CD4-positive, alpha-beta T cell treated with Interleukin-21 for 1 hour (primary cell): ENCODE measurements around the gene AFDN.

ENCODE experiments used
- DNase-seq: peaks from one replicate; pipeline ENCODE4 v3.0.0-alpha.2; 2020

The AFDN gene

DNA sequence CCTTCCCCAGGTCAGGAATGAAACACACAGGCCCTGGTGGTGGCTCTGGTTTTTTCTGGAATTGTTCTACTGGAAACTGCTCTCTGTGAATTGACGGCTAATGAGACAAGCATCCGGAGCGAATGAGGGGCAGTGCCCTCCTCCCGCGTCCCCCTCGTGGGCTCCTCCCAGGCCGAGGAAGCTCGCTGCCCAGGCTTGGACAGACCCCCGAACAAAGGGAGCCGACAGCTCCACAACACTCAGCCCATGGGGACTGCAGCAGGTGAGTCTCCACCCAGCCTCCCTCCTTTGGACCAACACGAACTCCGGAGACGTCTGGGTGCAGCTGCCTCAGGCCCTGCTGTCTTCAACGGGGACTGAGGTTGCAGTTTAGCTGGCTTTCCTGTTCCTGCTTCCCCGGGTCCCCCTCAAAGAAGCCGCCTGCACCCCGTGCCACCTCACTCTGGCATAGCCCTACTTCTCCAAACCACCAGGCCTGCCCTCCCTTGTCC is 31.3 kb upstream of the AFDN start:
- DNase-seq, result no peak

DNA sequence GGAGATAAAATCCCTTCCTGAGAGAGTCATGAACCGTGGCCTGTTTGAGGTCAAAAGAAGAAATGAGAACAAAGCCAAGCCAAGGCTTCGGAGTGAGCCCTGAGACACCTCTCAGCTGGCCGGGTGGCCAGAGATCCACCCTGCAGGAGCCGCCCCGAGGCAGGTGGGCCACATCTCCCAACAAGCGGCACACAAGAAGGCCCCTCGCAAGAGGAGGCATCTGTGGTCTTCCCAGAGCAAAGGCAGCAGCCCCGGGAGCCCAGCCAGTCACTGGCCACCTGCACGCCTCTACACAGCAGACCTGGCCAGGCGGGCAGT is 30.9 kb upstream of the AFDN start:
- no peak for DNase-seq

DNA sequence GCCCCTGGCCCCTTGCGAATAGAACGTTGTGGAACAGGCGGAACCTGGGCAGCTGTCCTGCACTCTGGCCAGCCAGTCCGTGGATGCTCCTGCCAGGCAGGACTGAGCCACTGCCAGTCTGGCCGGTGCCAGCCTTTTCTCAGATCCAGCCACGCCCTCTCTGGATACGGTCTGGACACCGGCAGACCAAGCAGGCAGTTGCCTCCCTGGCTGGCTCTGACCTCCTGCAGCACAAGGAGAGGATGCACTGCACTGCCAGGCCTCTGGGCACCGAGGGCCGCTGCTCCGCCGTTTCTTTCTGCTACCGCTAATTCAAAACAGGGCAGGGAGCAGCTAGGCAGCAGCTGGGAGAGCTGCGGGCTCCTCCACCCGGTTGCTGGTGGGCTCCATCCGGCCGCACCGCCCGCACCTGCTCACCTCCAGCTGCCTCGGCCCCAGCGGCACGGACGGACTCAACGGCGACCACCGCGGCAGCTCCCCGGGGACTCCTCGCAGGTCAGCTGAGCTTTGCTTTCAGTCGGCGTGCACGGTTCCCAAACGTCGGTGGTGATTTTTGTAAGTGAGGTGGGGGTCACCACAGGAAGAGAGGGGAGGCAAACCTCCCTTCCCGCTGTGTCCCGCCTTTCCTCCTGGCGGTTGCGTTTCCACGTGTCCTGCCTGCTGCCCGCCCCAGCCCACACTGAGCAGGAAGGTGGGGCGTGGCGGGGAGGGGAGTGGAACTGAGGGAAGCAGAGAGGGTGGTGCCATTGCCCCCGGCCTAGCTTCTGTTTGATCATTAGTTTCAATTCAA is 30.3 kb upstream of the AFDN start:
- no peak for DNase-seq

DNA sequence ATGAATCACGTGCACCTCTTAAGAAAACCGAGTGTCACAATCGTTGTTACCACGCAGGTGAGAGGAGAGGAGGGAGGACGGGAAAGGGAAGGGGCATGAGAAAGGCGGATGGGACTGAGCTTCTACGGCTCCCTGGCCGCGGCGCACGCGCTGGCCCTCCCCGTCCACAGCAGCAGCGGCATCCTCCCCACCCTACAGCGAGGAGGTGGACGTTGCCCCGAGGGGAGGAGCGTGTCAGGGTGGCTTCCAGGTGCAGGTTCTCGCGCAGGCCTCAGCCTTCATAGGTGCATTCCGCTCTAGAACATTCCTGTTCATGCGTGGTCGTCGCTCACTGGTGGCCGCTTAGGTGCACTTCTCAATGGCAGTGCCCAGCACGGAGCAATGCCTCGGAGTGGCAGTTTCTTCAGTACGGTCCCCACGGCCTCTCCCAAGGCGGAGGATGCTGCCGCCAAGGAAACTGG is 29.7 kb upstream of the AFDN start:
- DNase-seq, result no peak

DNA sequence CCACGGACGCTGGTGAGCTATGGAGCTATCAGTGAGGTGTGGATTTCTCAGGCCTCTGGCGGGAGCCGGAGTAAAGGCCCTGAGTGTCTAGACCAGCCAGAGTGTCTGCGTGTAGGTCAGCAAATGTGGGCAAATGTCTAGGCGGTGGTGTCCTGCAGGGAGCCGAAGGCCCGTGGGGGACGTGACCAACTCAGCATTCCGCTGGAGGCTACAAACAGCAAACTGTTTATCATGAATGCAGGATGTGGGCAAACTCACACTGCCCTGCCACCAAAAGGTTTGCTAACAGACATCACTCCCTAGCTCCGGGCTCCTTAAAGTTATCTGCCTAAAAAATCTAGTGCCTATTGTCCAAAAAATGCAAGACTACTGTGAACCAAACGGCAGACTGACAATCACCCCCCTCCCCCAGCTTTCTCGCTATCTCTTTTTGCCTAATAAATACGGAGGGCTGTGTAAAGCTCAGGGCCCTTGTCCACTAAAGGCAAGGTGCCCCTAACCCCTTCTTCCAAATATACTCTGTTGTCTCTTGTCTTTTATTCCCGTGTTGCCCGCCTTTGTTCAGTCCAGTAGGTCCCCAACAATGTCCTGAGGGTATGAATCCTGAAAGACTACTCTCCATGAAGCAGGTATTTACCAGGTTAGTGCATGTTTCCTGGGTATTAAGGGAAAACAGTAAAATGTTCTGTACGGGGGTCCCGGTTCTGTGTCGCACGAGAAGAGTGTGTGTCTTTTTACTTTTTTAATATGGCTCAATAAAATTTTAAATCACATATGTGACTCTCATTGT is 29.0 kb upstream of the AFDN start:
- DNase-seq, result no peak

DNA sequence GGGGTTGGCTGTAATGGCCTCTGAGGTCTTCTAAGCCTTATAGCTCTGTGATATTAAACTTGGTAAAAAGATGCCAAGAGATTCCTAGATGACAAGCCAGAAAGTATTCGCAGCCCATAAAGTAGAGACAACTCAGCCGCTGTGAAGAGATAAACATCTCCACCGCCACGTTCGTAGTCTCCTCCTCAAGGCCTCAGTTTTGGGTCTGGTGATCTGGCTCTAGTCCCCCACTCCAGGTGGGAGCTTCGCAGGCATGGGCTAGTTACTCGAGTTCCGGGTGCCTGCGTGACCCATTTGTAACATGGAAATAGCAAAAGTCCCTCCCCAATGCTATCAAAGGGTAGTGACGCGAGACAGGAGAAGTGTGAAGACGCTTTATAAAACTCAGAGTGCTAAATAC is 28.3 kb upstream of the AFDN start:
- no peak for DNase-seq

DNA sequence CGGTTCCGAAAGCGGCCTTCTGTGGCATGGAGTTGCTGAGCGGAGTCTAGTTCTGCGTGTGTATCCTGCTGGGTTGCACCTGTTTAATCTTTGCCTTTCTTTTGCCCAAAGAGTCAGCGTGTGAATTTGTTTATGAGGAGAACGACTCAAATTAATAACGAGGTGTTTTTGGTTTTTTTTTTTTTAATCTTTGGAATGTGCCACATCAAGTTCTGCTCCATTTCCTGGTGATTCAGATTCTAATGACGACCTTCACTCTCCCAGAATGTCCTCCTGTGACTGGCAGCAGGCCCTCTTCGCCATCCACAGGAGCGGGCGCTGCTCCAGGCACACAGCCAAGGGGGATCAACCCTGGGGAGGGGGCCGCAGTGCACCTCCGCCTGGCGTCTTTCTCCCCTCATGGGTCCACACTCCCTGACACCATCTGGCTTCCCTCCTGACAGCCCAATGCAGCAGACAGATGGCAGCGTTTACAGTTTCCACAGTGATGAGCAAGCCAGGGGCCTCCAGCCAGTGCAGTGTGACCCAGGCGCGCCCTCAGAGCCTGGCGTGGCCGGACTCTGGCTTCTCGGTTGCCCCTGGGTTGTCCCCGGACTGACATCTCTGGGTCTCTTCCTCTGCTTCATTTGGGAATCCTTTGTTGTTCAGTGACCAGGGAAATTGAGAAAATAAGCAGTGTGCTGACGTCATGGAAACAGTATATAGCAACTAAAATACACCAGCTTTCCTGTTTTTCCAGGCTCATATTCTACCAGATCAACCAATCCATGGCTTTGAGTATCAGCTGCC is 27.5 kb upstream of the AFDN start:
- no peak for DNase-seq

DNA sequence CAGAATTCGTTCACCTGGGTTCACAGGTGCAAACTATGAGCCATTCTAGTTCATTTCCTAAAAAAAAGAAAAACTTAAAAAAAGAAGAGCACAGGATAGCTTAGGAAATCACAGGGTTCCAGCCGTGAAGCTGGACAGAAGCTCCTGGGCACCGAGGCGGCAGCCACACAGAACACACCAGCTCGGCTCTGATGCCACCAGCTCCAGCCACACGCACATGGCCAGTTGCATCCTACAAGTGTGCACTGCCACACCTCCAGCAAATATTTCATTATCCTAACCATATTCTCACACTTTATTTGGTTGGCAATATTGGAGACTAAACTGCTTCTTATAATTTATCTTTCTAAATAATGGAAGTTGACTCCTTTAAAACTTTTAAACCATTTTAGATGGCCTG is 26.2 kb upstream of the AFDN start:
- no peak for DNase-seq

DNA sequence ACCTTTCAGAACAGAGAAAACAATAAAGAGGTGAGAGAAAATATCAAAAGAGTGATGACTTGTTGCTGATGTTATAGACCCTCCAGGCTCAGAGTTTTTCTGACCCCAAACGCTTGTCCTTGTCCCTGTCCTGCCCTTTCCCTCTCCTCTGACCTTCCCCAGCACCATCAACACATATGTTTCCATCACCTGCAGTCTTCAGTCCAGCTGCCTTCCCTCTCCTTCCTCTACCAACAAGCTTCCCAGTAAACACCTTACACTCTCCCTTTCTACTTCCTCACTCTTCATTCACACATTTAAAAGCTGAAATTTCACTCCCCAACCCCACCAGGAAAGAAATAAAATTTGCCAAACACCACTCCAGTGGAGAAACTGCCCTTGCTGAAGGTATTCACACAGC is 25.4 kb upstream of the AFDN start:
- DNase-seq, result no peak

DNA sequence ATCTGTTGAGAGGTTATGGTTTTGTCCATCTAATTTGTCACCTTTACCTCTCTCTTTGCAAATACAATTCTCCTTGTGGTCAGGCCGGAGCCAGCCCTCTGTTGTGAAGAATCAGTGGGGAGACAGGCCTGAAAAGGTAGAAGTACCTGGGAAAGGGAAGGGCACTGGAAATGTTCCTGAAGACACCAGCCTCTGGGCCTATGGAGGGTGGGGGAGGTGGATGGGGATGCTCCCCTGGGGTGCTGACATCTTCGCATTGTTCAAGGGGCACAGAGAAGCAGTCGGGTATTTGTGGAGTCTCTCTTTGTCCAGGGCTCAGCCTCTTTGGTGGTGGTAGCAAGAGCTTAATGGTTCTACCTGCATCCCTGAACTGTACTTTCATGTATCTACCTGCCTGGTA is 24.4 kb upstream of the AFDN start:
- DNase-seq, result no peak

DNA sequence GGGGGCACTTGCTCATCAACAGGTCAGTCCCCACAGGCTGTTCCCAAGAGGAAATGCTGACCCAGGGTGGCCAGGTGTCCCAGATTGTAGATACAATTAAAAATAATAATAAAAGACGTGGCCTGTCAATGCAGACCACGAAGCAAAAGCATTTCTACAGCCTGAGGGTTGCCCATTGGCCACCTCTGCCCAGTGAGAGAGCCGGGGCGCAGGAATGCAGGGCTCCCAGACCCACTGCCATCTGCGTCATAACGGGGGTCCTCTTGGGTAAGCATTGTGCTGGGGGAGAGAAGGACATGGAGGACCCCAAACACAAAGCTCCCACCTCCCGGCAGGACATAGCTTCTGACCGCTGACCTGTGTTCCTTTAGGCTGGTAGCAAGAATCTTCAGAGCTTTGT is 22.9 kb upstream of the AFDN start:
- DNase-seq, result no peak

DNA sequence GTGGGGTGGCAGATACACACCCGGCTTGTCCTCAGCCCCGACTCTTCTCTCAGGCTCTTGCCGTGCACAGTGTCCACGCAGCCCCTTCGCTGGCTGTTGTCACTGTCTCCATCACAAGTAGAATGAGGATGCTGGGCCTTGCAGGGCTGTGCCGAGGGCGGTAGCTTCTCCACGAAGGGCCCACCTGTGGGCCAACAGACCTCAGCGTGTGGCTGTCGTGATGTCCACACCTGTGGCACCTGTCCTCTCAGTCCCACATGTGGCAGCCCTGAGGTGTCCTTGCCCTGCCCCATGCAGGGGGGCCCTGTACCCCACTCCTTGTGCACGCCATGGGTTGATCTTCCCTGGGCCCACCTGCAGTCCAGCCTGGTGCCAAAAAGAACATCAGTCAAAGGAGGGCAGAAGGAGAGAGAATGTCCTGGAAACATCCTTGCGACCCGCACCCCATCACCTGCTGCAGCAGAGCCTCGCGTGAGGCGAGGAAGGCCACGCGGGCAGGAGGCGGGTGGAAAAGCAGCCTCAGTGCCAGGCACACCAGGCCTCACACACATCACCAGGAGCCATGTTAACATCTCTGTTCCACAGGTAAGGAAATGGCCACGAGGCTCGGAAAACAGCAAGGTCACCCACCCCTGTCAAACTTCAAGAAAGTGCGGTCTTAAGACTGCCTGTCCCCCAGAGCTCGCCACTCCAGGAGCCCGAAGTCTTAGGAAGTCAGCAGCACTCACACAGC is 22.3 kb upstream of the AFDN start:
- no peak for DNase-seq

DNA sequence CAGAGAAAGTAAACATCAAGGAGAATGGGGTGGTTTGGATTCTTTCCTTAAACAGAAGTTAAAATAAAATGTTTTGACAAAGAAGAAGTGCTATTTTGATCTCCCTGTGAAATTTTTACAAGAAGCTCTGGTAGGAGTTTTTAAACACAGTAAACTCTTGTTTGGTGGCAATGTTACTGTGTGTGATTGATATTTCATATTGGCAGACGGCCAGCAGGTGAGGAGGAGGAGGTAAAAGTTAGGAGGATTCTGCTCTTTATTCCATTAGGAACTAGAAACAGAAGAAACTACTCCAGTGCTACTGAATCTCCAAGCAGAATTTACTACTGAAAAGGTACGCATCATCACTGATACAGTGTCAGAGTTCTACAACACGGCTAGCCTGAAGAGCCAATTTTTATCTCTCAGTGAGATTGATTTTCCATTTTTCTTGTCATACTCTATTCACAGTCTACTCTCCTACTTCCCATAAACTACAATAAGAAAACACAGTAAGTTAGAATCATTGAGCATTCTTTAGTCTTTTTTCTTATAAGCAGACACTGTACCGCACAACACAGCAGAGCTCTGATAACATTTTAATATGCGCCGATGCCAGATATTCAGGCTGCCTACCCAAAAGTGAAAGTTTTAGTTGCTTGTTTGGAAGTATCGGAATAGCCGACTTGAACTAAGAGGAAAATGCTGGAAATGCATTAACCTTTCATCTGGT is 21.2 kb upstream of the AFDN start:
- DNase-seq, result no peak

DNA sequence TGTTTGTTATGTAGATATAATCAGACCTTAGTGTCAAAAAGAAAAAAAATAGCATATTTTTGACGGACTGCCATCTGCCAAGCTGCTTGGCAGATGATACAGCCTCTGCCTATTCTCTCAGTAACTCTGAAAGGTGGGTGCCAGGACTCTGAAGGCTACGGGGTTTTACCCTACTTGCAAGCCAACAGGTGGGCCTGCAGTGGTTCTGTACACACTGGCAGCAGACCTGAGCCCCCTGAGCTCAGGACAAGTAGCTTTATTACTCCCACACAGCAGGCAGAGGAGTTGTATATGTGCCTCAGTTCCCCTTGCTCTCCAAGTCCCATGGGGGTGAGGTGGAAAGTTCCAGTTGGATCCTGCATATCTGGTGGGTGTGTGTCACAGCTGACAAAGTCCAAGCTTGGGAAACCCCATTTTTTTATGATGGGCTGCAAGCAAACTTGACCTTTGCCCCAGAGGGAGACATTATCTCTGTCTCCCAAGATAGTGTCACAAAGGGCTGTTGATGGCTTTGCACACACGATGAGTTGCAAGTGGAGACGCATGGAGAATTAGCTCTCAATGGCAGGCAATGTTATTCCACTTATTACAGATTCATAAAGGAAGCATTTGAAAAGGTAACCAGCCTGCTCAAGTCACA is 20.5 kb upstream of the AFDN start:
- DNase-seq, result no peak

DNA sequence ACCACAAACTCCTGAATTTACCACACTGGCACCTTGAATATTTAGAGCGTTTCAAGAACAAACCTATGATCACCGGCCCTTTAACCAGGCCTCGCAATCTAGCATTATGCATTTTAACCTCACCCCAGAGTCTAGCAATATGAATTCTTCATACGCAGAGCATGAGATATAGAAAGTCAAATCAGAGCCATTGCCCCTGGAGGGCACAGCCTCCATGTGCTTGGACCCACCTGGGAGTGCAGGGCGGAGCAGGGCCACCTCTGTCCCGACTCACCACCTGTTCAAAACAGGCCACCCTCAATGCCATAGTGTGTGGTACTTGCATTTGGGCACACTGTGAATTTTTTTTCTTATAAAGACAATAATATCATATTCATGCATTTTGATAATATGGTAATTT is 19.5 kb upstream of the AFDN start:
- no peak for DNase-seq

DNA sequence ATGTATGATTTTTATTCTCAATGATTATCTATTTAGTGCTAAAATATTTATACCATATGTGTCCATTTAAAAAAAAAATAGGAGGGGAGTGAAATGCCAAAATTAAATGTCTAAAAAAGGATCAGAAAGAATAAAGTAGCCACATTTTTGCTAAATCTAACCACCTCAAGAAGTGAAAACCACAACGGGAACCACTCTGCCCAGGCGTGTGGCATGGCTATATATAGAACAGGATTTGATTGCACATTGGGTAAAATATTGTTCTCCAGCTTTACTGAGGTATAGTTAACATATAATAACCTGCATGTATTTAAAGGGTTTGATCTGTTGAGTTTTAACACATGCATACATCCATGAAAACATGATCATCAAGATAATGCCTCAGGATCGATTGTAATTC is 19.0 kb upstream of the AFDN start:
- DNase-seq, result no peak

DNA sequence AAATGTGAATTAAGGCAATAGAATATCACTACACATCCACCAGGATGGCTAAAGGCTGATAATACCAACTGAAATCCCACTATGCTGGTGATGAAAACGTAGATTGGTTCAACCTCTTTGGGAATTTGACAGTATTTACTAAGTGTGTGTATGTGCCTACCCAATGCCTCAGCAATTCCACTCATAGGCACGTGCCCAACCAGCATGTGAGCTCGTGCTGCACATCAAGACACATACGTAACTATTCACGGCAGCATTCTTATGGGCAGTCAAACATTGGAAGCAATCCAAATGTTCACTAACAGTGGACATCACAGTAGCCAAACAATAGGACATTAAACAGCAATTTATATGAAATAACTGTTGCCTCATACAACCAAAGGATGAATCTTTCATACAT is 15.7 kb upstream of the AFDN start:
- no peak for DNase-seq

DNA sequence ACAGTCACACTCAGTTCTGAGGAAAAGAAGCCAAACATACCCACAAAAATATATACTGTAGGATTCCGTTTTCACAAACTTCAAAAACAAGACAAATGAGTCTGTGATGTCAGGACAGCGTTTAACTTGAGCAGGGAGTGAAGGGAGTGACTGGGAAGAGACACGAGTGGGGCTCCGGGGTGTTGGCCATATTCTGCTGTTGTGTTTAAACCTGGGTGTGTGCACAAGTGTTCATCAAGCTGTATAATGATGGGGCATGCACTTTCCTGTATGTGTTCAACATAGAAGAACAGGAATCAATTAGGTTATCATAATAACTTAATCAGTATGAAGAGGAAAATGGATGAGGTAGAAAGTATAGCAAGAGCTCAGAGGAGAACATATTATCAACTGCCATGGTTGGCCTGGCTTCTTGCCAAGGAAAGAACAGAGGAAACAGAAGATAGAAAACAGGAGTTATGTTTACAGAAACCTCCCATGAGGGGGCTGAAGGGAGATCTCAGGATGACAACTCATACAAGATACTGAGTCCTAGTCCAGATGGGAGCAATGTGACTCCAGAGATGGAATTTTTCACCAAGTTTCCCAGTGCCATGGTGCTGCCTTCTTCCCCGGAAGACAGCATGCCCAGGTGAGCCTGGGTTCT is 15.1 kb upstream of the AFDN start:
- no peak for DNase-seq

DNA sequence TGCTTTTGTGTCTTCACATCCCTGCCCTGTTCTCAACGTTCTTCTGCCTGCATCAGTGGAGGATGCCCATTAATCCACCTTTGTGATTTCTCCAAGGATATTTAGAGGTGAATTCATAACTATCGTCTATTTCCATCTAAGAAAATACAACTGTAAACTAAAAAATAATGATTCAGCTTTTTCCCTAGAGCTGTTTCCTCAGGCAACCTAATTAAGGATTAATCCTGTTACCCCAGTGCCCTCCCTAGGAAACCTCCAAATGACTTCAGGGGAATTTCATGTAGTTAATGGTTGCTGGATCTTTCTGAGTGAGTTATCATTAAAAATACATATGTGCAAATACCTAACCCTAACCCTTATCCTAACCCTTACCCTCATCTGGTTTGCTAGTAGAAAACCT is 14.6 kb upstream of the AFDN start:
- DNase-seq, result no peak

DNA sequence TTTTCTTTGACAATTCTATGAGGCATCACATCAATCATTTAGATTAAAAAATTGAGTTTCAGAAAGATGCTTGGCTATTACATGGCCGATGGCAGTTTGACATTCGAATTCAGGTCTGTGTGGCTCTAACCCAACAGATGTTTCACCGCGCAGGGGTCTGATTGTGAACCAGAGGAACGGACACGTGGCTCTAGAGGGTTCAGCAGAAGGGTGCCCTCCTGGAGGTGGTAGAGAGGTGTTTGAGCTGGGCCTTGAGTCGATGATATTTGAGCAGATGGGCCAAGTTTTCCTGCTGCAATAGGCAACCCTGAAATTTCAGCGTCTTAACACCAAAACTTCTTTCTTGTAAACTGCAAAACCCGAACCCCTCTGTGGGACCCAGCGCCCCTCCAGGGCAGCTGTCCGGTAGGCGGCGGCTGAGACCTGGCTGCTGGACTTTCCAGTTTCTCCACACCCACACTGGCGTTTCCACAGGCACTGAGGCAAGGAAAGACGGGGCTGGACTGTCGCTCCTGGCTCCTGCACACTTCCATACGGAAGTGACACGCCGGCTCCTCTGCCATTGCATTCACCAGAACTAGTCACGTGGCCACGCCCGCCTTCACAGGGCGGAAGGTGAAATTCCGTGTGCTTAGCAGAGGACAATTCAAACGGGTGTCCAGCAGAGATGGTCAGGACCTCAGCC is 11.3 kb upstream of the AFDN start:
- DNase-seq, result no peak

DNA sequence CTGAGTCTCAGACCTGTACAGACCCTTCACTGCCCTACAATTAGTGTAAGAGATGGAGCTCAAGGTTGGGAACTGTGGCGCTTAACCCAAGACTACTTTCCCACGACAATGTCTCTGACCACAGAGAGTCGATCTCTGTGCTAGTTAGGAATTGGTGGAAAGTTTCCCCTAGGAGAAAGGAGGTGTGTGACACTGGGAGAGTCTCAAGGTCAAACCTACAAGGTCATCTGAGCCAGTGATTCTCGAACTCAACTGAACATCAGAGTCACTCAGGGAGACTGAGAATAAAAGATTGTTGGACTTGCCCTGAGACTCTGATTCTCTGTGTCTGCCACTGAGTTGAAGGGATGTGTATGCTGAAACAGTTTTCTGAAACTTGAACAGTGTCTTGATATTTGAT is 9.7 kb upstream of the AFDN start:
- DNase-seq, result no peak
